ENCODE data around the gene CCDC60.

DNA sequence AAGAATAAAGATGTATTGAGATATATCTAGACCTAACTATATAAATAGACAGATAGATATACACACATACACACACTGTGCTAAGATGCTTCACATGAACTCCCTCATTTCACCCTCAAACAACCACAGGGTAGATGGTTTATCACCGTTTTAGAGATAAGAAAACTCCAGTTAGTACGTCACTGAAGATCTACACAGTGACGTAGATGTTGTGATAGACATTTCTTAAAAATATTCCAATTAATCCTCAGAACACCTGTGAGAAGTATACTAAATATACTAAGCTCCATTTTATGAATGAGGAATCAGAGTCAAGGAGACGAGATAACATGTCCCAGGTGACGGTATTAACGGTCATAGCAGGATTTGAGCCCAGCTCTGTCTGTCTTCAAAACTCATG lies 31.5 kb downstream of the CCDC60 start:
- TF ChIP-seq, protein P1, sequence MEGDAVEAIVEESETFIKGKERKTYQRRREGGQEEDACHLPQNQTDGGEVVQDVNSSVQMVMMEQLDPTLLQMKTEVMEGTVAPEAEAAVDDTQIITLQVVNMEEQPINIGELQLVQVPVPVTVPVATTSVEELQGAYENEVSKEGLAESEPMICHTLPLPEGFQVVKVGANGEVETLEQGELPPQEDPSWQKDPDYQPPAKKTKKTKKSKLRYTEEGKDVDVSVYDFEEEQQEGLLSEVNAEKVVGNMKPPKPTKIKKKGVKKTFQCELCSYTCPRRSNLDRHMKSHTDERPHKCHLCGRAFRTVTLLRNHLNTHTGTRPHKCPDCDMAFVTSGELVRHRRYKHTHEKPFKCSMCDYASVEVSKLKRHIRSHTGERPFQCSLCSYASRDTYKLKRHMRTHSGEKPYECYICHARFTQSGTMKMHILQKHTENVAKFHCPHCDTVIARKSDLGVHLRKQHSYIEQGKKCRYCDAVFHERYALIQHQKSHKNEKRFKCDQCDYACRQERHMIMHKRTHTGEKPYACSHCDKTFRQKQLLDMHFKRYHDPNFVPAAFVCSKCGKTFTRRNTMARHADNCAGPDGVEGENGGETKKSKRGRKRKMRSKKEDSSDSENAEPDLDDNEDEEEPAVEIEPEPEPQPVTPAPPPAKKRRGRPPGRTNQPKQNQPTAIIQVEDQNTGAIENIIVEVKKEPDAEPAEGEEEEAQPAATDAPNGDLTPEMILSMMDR (IDR thresholded peaks at IDR 0.05), result no peak
- TF ChIP-seq POLR2AphosphoS5 (IDR thresholded peaks at IDR 0.05), result no peak

Measured in stomach (tissue), 4 donors.